Measurements from ENCODE around the gene CDC42.
"Not testable (repeated sequence)": the region's sequence is repeated elsewhere in the genome, so short reads cannot be mapped to it uniquely, and the experiment has no call there.

The CDC42 gene

DNA sequence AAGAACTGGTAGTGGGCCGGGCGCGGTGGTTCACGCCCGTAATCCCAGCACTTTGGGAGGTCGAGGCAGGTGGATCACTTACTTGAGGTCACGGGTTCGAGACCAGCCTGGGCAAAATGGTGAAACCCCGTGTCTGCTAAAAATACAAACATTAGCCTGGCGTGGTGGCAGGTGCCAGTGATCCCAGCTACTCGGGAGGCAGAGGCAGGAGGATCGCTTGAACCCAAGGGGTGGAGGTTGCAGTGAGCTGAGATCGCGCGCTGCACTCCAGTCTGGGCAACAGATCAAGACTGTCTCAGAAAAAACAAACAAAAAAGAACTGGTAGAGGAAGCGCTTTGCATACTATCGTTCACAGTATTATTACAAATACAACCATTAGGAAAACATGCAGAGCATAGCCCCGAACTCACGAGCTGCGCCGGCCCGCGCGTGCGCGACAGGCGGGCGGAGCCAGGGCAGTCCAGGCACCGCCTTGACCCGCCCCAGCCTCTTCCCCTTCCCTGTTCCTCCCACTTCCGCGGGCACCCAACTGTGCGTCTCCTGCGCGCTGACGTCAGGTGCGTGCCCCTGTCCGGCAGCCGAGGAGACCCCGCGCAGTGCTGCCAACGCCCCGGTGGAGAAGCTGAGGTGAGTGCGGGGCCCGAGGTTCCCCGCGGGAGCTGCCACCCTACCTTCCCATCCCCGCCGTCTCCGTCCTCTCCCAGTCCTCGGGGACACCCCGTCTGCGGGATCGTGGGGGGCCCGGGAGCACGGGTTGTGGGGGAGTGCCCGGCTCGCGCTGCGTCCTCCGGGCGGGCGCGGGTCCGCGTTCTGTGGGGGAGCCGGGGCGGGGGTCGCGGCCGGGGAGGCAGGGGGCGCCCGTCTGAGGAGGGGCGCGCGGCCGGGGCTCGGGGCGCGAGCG lies at the start of gene CDC42:
Gene CDC42 (plus strand): TSS at position 595 of the 902 bp plus-strand sequence. CDS start 25,770 bp downstream, outside the sequence.
- peak; percentile 94 for DNase-seq

DNA sequence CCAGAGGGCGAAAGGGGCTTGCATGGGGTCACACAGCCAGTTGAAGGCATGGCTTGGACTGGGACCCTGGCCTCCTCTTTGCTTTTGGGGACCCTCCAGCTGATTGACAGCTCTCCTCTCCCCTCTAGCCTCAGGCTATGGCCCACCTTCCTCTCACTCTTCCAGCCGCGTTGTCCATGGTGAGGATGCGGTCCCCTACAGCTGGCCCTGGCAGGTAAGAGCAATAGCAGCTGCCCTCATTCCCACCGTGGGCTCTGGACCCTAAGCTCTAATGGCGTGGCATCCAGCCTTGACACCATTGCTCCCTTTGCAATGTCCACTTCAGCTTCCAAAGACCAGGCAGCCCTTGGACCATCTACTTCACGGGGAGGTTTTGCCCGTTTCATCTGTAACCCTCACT lies 49.6 kb upstream of the CDC42 start:
- not testable (repeated sequence) for DNase-seq

GRCh38 chr1:22003959-22004358 lies 48.5 kb upstream of the CDC42 start:
- DNase-seq = not testable (repeated sequence)

DNA sequence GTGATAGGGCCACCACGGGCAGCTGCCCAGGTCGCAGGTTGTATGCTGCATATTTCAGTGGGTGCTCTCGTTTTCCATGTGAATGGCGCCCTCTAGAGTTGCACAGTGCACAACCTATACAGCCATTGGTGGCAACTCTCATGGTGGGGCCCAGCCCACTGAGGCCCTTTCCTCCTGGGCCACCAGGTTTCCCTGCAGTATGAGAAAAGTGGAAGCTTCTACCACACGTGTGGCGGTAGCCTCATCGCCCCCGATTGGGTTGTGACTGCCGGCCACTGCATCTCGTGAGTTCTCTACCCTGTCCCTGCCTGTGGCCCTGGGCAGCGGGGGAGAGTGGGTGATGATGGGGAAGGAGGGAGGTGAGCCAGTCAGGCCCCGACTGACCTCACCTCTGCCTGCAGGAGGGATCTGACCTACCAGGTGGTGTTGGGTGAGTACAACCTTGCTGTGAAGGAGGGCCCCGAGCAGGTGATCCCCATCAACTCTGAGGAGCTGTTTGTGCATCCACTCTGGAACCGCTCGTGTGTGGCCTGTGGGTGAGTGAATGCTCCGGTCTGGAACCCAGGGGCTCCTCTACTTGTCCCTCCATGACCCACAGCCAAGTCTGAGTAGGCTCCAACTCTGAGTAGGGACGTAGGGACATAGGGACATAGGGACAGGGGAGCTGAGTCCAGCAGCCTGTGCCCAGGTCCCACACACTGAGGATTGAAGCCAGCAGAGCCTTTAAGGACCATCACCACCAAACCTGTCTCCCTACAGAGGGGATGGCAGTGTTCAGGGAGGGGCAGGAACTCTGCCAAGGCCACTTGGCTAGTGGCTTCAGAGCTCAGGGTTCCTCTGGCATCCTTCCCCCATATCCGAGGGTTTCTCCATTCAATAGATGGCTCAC lies 47.0 kb upstream of the CDC42 start:
- DNase-seq = peak; percentile 25

- DNase-seq = not testable (repeated sequence)
Observed at GRCh38 chr1:22006736-22007135, 45.8 kb upstream of the CDC42 start.

DNA sequence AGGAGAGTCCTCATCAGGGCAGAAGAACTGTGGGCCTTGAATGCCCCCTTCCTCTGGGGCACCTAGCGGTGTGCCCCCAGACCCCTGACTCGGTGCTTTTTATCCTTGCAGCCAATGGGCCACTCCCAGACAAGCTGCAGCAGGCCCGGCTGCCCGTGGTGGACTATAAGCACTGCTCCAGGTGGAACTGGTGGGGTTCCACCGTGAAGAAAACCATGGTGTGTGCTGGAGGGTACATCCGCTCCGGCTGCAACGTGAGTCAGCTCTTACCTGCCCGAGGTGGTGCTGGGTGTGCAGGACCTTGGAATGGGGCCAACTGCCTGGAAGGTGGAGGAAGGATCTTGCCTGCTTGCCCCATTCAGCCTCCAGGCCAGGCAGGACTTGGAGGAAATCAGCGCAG lies 45.2 kb upstream of the CDC42 start:
- DNase-seq = not testable (repeated sequence)

DNA sequence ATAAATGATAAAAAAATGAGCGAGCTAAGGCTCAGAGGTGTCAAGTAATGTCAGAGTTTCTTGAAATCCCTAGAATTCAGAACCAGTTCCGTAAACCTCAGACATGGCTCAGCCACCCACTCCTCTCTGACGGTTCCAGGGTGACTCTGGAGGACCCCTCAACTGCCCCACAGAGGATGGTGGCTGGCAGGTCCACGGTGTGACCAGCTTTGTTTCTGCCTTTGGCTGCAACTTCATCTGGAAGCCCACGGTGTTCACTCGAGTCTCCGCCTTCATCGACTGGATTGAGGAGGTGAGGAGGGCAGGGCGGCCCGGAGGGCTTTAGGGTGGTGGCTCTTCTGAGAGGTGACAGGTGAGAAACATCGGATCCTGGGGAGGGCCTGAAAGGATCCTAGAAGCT lies 42.9 kb upstream of the CDC42 start:
- DNase-seq = not testable (repeated sequence)

- DNase-seq = not testable (repeated sequence)
Observed at GRCh38 chr1:22012752-22013151, 39.8 kb upstream of the CDC42 start.

DNA sequence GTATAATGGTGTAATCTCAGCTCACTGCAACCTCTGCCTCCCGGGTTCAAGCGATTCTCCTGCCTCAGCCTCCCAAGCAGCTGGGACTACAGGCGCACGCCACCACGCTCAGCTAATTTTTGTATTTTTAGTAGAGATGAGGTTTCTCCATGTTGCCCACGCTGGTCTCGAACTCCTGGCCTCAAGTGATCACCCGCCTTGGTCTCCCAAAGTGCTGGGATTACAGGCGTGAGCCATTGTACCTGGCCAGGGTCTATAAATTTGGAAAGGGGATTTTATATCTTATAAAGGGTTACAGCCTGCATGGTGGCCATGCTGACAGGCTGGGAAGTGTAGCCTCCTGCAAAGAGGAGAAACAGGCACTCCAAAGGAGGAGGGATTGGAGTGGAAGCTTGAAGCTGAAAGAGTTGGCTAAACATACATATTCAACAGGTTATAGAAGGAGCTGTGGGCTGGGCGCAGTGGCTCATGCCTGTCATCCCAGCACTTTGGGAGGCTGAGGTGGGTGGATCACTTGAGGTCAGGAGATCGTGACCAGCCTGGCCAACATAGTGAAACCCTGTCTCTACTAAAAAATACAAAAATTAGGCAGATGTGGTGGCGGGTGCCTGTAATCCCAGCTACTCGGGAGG lies 37.8 kb upstream of the CDC42 start:
- DNase-seq = not testable (repeated sequence)

GRCh38 chr1:22018583-22019559 lies 33.6 kb upstream of the CDC42 start:
- DNase-seq = no peak

- DNase-seq = no peak
Observed at GRCh38 chr1:22021061-22021460, 31.4 kb upstream of the CDC42 start.

- DNase-seq = peak; percentile 50
Observed at GRCh38 chr1:22024485-22025367, 27.8 kb upstream of the CDC42 start.

GRCh38 chr1:22025368-22026155 lies 26.9 kb upstream of the CDC42 start:
- DNase-seq = peak; percentile 85

DNA sequence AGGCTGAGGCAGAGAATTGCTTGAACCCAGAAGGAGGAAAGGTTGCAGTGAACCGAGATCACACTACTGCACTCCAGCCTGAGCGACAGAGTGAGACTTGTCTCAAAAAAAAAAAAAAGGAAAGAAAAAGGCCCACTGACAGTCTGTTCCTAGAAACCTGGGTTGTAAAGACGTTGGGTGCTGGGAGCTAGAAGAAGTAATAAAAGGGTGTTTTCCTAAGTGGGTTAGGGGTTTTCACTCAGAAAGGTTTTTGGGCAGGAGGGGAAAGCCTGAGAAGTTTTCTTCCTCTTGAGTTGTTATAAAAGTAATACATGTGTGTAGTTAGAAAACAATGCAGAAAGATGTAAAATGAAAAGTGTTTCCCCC lies 25.6 kb upstream of the CDC42 start:
- DNase-seq = no peak

- no peak for DNase-seq
Observed at GRCh38 chr1:22030057-22030456, 22.5 kb upstream of the CDC42 start.

- no peak for DNase-seq
Observed at GRCh38 chr1:22030473-22030872, 22.0 kb upstream of the CDC42 start.

- DNase-seq = no peak
Observed at GRCh38 chr1:22031214-22031962, 21.1 kb upstream of the CDC42 start.

- DNase-seq = not testable (repeated sequence)
Observed at GRCh38 chr1:22034834-22035233, 17.7 kb upstream of the CDC42 start.

GRCh38 chr1:22037520-22037919 lies 15.0 kb upstream of the CDC42 start:
- DNase-seq = no peak
